Measurements from ENCODE around the gene IL31. TPM values are rescaled to one million over a fixed set of nuclear protein-coding genes. Genes with fewer than 3 reads are reported as not detected.

IL31 gene
- total RNA-seq, 2 experiments from 2014 or later = not detected

- H3K4me3 ChIP-seq (ENCODE audit: low read depth, low read length, poor library complexity, severe bottlenecking) = no peak overlapping the region
- H2AFZ ChIP-seq (ENCODE audit: low read length) = no peak overlapping the region
- no peaks in the 10 kb centered on the region for H3K79me2 ChIP-seq (ENCODE audit: insufficient read depth, low read depth, low read length)
- POLR2A ChIA-PET = interaction anchor here (0.6 to 1.0 kb wide), 2 partner anchors 39 to 179 kb away, joined by 3 read pairs; no protein-coding TSS in a partner anchor
- CTCF ChIA-PET (ENCODE audit: unreplicated experiment) = no interaction called here
- H3K9me2 ChIP-seq (ENCODE audit: insufficient read depth, low read length) = no peaks in the 10 kb centered on the region
- no peak overlapping the region for H3K4me2 ChIP-seq (ENCODE audit: low read length)
- no peaks in the 10 kb centered on the region for H3K9me3 ChIP-seq (ENCODE audit: low read length)
- no TSS peak for BruUV-seq (replicated peaks)
- H4K20me1 ChIP-seq (ENCODE audit: insufficient read depth, low read length) = no peaks in the 10 kb centered on the region
- DNase-seq (ENCODE audit: low spot score) = no peak
- no peak overlapping the region for H3K27ac ChIP-seq (ENCODE audit: low read depth, low read length, poor library complexity, severe bottlenecking)
- TF ChIP-seq CTCF (conservative IDR thresholded peaks at IDR 0.05; ENCODE audit: low read length) (no peak), EZH2phosphoT487 (IDR thresholded peaks at IDR 0.05; ENCODE audit: borderline replicate concordance, low read depth, low read length) (no peak)
- intact Hi-C loops (cut with micrococcal nuclease; ENCODE audit: unreplicated experiment) = no loop called here
- no peaks in the 10 kb centered on the region for H3K4me1 ChIP-seq (ENCODE audit: insufficient read depth, low read length, poor library complexity, severe bottlenecking)
- H3K36me3 ChIP-seq (ENCODE audit: insufficient read depth, low read length) = peaks cover 16% of the 10 kb centered on the region; the same call in 1 of the 2 replicates
These were observed 28.3 kb downstream of the IL31 start for GRCh38 chr12:122145505-122146330.

- H3K27ac ChIP-seq (ENCODE audit: low read depth, low read length, poor library complexity, severe bottlenecking) = no peak overlapping the region
- ChIA-PET CTCF (ENCODE audit: unreplicated experiment) (no interaction called here), POLR2A (interaction anchor here (0.6 kb wide), 1 partner anchor 180 kb away, joined by 3 read pairs; no protein-coding TSS in a partner anchor)
- no peaks in the 10 kb centered on the region for H3K9me2 ChIP-seq (ENCODE audit: insufficient read depth, low read length)
- no peak for DNase-seq (ENCODE audit: low spot score)
- no peak overlapping the region for H2AFZ ChIP-seq (ENCODE audit: low read length)
- no peaks in the 10 kb centered on the region for H3K79me2 ChIP-seq (ENCODE audit: insufficient read depth, low read depth, low read length)
- H3K4me2 ChIP-seq (ENCODE audit: low read length) = no peak overlapping the region
- no peak overlapping the region for H3K4me3 ChIP-seq (ENCODE audit: low read depth, low read length, poor library complexity, severe bottlenecking)
- BruUV-seq (replicated peaks) = TSS peak; percentile 40
- peaks cover 16% of the 10 kb centered on the region; the same call in 1 of the 2 replicates for H3K36me3 ChIP-seq (ENCODE audit: insufficient read depth, low read length)
- intact Hi-C loops (cut with micrococcal nuclease; ENCODE audit: unreplicated experiment) = no loop called here
- no peaks in the 10 kb centered on the region for H3K9me3 ChIP-seq (ENCODE audit: low read length)
- H4K20me1 ChIP-seq (ENCODE audit: insufficient read depth, low read length) = no peaks in the 10 kb centered on the region
- TF ChIP-seq CTCF (conservative IDR thresholded peaks at IDR 0.05; ENCODE audit: low read length) (no peak), EZH2phosphoT487 (IDR thresholded peaks at IDR 0.05; ENCODE audit: borderline replicate concordance, low read depth, low read length) (no peak)
- H3K4me1 ChIP-seq (ENCODE audit: insufficient read depth, low read length, poor library complexity, severe bottlenecking) = no peaks in the 10 kb centered on the region
These were observed 29.1 kb downstream of the IL31 start for GRCh38 chr12:122144885-122145284.

GRCh38 chr12:122142857-122143256 is 31.2 kb downstream of the IL31 start:
- Histone ChIP-seq H3K4me1 (ENCODE audit: insufficient read depth, low read length, poor library complexity, severe bottlenecking) (no peaks in the 10 kb centered on the region), H4K20me1 (ENCODE audit: insufficient read depth, low read length) (no peaks in the 10 kb centered on the region), H3K4me3 (ENCODE audit: low read depth, low read length, poor library complexity, severe bottlenecking) (no peak overlapping the region), H2AFZ (ENCODE audit: low read length) (no peak overlapping the region), H3K9me2 (ENCODE audit: insufficient read depth, low read length) (no peaks in the 10 kb centered on the region), H3K36me3 (ENCODE audit: insufficient read depth, low read length) (peaks cover 16% of the 10 kb centered on the region; the same call in 1 of the 2 replicates), H3K27ac (ENCODE audit: low read depth, low read length, poor library complexity, severe bottlenecking) (no peak overlapping the region), H3K9me3 (ENCODE audit: low read length) (no peaks in the 10 kb centered on the region), H3K4me2 (ENCODE audit: low read length) (no peak overlapping the region), H3K79me2 (ENCODE audit: insufficient read depth, low read depth, low read length) (no peaks in the 10 kb centered on the region)
- BruUV-seq (replicated peaks) = no TSS peak
- POLR2A ChIA-PET = no interaction called here
- intact Hi-C loops (cut with micrococcal nuclease; ENCODE audit: unreplicated experiment) = no loop called here
- no peak for DNase-seq (ENCODE audit: low spot score)
- no peak for TF ChIP-seq CTCF (conservative IDR thresholded peaks at IDR 0.05; ENCODE audit: low read length)
- TF ChIP-seq EZH2phosphoT487 (IDR thresholded peaks at IDR 0.05; ENCODE audit: borderline replicate concordance, low read depth, low read length) = no peak
- CTCF ChIA-PET (ENCODE audit: unreplicated experiment) = no interaction called here

Measured in OCI-LY7 (cell line).